H1 (cell line): ENCODE measurements around the gene CHAT. TPM values are rescaled to one million over a fixed set of nuclear protein-coding genes. Genes with fewer than 3 reads are reported as not detected.

ENCODE experiments used
- GABPA ChIP-seq: IDR thresholded peaks from 2 replicates; pipeline ENCODE4 v1.6.1; 2011; ENCODE audit warnings: mild to moderate bottlenecking, low read length, moderate library complexity, borderline replicate concordance; ENCODE audit not compliant: insufficient read depth
- MAFK ChIP-seq: IDR thresholded peaks from 2 replicates; pipeline ENCODE4 v1.6.1; 2012; ENCODE audit warnings: low read depth, mild to moderate bottlenecking, improper control_type of control experiment, low read length
- POLR2AphosphoS5 ChIP-seq: IDR thresholded peaks from 2 replicates; pipeline ENCODE4 v1.6.1; 2011; ENCODE audit warnings: low read depth, low read length
- SRF ChIP-seq: IDR thresholded peaks from 2 replicates; pipeline ENCODE4 v1.6.1; 2011; ENCODE audit warnings: mild to moderate bottlenecking, low read depth, low read length, moderate library complexity
- SUZ12 ChIP-seq: fragments of 200-600 bp; sonication (generic); IDR thresholded peaks from 2 replicates; pipeline ENCODE4 v1.6.1; 2012; ENCODE audit warnings: mild to moderate bottlenecking, inconsistent platforms, low read length, moderate library complexity, mixed read lengths
- polyA plus RNA-seq, 7 experiments: library from polyadenylated mRNA; depleted of rRNA in 3 of 7; stranded (reverse) in 5 of 7; unstranded in 2 of 7; fragments of >200 nt in 5 of 7; fragments of 200-250 nt in 2 of 7; gene quantifications; 1 replicate in 5 of 7; 2 replicates in 1 of 7; 4 replicates in 1 of 7; pipeline versions ENCODE4 v1.2.1 to v1.2.3, GENCODE V29; 2011 to 2013; ENCODE audit warnings: missing spikeins in 2 of 7, mixed read lengths in 2 of 7
- total RNA-seq: library from RNA; stranded (reverse); fragmentation: NEBNext Ultra II Directional; extraction: Animal tissue kit (Norgen Biotek cat#: 25700); gene quantifications from 2 replicates; pipeline ENCODE4 v1.2.1, GENCODE V29; 2021
- TF ChIP-seq, protein P1 (sequence below), 3 experiments: IDR thresholded peaks; 1 replicate in 2 of 3; 2 replicates in 1 of 3; pipeline versions ENCODE4 v1.5.1 to v1.6.1; 2011; ENCODE audit warnings: low read length in 3 of 3, mild to moderate bottlenecking in 3 of 3, inconsistent platforms in 2 of 3, low read depth in 1 of 3, moderate library complexity in 1 of 3; ENCODE audit not compliant: insufficient read depth in 1 of 3; ENCODE audit errors: control extremely low read depth in 1 of 3

Gene CHAT
- total and polyA plus RNA-seq, 2 of the 8 experiments (the other 6 are each of a cell fraction or from before 2014, with no cell fraction given), result not detected

DNA sequence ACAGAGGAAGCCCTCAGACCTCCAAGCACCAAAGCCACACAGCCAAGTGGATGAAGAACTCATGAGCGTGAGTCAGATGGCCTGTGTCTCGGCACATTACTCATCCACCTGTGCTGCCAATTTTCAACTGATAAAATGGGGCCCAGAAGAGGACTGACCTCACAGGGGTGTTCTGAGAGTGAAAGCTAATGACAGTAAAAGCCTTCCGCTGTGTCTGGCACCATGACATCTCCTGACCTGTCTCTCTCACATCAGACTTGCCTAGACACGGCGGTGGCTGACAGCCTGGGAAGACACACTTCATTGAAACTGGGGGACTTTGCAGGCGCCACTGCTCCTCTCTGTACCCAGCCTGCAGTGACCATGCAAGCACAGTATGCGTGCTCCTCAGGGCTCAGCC lies 12.0 kb upstream of the CHAT start (continued):
- TF ChIP-seq MAFK, result no peak
- no peak for TF ChIP-seq SUZ12
- TF ChIP-seq, protein P1, sequence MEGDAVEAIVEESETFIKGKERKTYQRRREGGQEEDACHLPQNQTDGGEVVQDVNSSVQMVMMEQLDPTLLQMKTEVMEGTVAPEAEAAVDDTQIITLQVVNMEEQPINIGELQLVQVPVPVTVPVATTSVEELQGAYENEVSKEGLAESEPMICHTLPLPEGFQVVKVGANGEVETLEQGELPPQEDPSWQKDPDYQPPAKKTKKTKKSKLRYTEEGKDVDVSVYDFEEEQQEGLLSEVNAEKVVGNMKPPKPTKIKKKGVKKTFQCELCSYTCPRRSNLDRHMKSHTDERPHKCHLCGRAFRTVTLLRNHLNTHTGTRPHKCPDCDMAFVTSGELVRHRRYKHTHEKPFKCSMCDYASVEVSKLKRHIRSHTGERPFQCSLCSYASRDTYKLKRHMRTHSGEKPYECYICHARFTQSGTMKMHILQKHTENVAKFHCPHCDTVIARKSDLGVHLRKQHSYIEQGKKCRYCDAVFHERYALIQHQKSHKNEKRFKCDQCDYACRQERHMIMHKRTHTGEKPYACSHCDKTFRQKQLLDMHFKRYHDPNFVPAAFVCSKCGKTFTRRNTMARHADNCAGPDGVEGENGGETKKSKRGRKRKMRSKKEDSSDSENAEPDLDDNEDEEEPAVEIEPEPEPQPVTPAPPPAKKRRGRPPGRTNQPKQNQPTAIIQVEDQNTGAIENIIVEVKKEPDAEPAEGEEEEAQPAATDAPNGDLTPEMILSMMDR (IDR thresholded peaks at IDR 0.05; ENCODE audit: control extremely low read depth in 1 of 3, insufficient read depth in 1 of 3, low read depth in 1 of 3, low read length in 3 of 3), result no peak
- no peak for TF ChIP-seq GABPA
- no peak for TF ChIP-seq POLR2AphosphoS5
- TF ChIP-seq SRF, result no peak
- TF ChIP-seq, all 59 proteins: peak for 0
